Choroid plexus epithelial cell (primary cell): ENCODE measurements around the gene REV3L.

Source experiments
- DNase-seq: peaks from one replicate; pipeline ENCODE4 v3.0.0-alpha.2; 2010; ENCODE audit warnings: low read depth
- H3K4me3 ChIP-seq: 2 replicates; pipeline ENCODE4 v1.5.1; 2011; ENCODE audit warnings: low read depth, mild to moderate bottlenecking, control low read depth, low read length, moderate library complexity
- CTCF ChIP-seq: conservative IDR thresholded peaks from 2 replicates; pipeline ENCODE4 v1.5.1; 2011; ENCODE audit warnings: low read depth, mild to moderate bottlenecking, control low read depth, inconsistent platforms, low read length, moderate library complexity

Gene REV3L

DNA sequence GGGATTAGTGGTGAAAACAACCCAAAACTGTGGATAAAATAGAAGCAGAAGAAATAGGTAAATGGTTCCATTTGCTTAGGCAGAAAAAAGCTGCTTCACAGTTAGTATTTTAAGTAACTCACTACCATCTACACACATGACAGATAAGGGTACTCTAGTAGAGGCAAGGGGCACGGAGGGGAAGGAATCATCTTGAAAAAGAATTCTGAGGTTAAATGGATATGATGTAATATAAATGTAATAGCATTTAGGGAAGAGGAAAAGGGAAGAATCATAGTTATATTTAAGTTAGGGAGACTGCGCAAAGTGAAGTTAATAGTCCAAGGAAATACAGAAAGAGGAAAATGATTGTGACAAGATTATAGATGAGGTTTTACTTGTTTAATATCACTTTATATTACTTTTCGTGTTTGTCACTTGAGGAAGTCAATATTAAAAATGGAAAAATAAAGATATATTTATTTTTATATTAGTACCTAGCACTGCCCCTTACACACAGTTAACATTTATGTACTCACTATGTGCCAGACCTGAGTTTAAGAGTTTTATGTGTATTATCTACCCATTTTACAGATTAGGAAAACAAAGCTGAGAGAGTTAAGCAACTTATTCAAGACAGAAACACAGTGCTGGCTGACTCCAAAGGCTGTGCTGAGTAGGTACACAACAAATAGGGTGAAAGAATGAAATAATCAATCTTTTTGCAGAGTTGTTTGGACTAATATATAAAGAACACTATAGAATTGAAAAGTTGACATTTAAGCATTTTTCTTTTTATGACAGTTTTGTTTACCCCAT is 128.1 kb downstream of the REV3L start:
- H3K4me3 ChIP-seq = no peak overlapping the region
- no peak for TF ChIP-seq CTCF
- no peak for DNase-seq

- peak; percentile 26 for DNase-seq
- no peak for TF ChIP-seq CTCF
- H3K4me3 ChIP-seq = no peak overlapping the region
Measured at GRCh38 chr6:111353912-111354462, 129.0 kb downstream of the REV3L start.

- TF ChIP-seq CTCF = no peak
- DNase-seq = no peak
- H3K4me3 ChIP-seq = no peak overlapping the region
Measured at GRCh38 chr6:111347589-111347988, 135.4 kb downstream of the REV3L start.

DNA sequence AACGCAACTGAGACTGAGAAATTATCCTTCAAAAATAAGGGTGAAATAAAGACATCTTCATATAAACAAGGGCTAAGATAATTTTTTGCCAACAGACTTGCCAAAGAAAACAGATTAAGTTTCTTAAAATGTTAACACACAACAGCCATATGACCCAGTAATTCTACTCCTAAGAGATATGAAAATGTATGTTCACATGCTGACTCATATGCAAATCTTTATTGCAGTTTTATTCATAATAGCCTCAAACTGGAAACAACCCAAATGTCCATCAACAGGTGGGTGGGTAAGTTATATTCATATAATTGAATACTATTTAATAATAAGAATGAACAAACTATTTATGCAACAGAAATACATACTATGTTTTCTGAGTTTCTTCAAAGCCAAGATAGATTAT is 140.1 kb downstream of the REV3L start:
- no peak overlapping the region for H3K4me3 ChIP-seq
- DNase-seq = peak; percentile 63
- TF ChIP-seq CTCF = no peak

DNA sequence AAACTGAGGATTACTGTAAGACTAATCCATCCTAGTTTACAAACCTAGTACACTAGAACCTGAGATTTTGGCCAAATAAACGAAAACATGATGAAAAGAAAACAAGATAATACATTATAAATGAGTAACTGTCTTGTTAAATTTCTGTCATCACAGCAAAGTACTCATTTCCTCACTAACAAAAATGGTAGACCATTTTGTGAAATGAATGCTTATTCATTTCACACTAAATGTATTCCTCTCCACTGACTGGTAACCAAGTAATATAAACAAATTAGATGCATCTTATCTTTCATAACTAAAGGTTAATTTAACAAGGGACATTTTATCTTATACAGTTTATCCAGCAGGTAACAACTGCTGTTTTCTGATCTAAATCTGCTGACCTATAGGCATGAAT is 143.7 kb downstream of the REV3L start:
- TF ChIP-seq CTCF = no peak
- DNase-seq = no peak
- H3K4me3 ChIP-seq = no peak overlapping the region

DNA sequence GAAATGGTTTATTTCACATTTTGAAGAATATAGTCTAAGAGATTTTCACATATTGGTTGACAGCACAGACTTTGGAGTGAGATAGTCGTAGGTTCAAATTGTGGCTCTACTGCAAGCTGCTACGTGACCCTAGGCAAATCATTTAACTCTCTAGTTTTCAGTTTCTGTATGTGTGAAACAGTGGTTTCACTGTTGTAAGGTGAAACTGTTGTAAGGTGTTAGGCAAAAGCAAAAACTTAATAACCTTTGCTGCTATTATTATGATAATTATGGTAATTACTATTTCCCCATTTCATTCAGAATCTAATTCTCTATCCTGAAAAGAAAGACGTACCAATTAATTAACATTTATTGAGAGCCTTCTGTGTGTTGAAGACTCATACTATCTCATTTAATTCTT is 144.2 kb downstream of the REV3L start:
- no peak overlapping the region for H3K4me3 ChIP-seq
- TF ChIP-seq CTCF = no peak
- no peak for DNase-seq

- no peak overlapping the region for H3K4me3 ChIP-seq
- DNase-seq = no peak
- TF ChIP-seq CTCF = no peak
Measured at GRCh38 chr6:111337829-111338236, 145.2 kb downstream of the REV3L start.
